ENCODE results near the gene KCNN4.

KCNN4 gene

GRCh38 chr19:43799502-43800142 lies 18.8 kb upstream of the KCNN4 start:
- in situ Hi-C loops (cut with MboI; ENCODE audit: low sequenced_read_pairs) = loop anchor here (10.0 kb wide), 1 partner anchor 365 kb away; no protein-coding TSS in a partner anchor

DNA sequence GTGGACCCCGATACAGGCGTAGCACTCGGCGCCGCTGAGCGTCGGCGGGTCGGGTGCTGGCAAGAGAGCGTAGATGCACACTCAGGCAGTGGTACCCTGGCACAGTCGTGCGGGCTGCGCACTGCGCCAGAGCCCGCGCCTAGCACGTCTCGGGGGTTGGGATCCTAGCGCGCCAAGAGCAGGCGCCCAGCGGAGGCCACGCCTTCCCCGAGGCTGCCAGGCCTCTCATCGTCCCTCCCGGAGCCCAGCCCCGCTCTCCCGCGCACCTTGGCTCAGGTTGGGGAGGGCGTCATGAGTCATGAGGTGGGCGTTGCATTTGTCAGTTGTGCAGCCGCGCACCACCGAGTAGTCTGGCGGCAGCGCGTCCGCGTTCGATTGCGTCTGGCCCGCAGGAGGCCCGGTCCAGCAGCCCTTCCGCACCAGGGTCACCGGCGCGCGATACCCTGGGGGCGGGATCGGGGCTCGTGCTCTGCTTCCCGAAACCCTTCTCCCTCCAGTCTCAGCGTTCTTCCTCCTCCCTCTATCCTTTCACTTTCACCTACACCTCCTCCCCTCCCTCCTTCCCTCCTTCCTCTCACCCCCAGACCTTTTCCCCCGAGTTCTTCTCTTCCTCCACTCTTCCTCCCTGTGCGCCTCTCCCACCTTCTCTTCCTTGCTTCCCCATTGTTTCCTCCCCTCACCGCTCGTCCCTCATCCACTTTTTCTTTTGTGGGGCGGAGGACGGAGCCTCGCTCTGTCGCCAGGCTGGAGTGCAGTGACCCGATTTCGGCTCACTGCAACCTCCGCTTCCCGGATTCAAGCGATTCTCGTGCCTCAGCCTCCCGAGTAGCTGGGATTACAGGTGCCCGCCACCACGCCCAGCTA lies 18.0 kb upstream of the KCNN4 start:
- in situ Hi-C loops (cut with MboI; ENCODE audit: low sequenced_read_pairs) = no loop called here

- in situ Hi-C loops (cut with MboI; ENCODE audit: low sequenced_read_pairs) = no loop called here
Observed at GRCh38 chr19:43798026-43798545, 17.3 kb upstream of the KCNN4 start.

DNA sequence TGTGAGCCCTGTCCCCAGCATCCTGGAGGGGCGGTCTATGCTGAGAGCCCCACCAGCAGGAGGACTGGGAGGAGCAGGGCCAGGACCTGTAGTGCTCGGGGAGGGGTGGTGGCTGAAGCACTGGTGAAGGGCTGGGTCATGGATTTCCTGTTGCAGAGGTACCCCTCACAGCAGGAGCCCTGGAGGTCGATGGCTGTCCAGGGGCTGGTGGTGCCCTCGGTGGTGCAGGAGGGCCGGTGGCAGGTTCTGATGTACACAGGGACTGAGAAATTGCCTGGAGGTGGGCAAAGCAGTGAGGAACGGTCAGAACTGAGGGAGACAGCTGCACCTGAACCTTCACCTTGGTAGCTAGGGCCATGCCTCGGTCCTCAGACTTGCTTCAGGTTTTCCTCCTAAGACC lies 16.8 kb upstream of the KCNN4 start:
- in situ Hi-C loops (cut with MboI; ENCODE audit: low sequenced_read_pairs) = no loop called here

GRCh38 chr19:43797118-43797517 lies 16.3 kb upstream of the KCNN4 start:
- in situ Hi-C loops (cut with MboI; ENCODE audit: low sequenced_read_pairs) = no loop called here

- in situ Hi-C loops (cut with MboI; ENCODE audit: low sequenced_read_pairs) = no loop called here
Observed at GRCh38 chr19:43790587-43790986, 9.8 kb upstream of the KCNN4 start.

GRCh38 chr19:43789029-43789428 lies 8.3 kb upstream of the KCNN4 start:
- in situ Hi-C loops (cut with MboI; ENCODE audit: low sequenced_read_pairs) = loop anchor here (5.0 kb wide), 1 partner anchor 42 kb away; no protein-coding TSS in a partner anchor

GRCh38 chr19:43786665-43787064 lies 5.9 kb upstream of the KCNN4 start:
- in situ Hi-C loops (cut with MboI; ENCODE audit: low sequenced_read_pairs) = loop anchor here (5.0 kb wide), 1 partner anchor 39 kb away; no protein-coding TSS in a partner anchor

- in situ Hi-C loops (cut with MboI; ENCODE audit: low sequenced_read_pairs) = loop anchor here (5.0 kb wide), 1 partner anchor 38 kb away; no protein-coding TSS in a partner anchor
Observed at GRCh38 chr19:43784981-43785808, 4.4 kb upstream of the KCNN4 start.

DNA sequence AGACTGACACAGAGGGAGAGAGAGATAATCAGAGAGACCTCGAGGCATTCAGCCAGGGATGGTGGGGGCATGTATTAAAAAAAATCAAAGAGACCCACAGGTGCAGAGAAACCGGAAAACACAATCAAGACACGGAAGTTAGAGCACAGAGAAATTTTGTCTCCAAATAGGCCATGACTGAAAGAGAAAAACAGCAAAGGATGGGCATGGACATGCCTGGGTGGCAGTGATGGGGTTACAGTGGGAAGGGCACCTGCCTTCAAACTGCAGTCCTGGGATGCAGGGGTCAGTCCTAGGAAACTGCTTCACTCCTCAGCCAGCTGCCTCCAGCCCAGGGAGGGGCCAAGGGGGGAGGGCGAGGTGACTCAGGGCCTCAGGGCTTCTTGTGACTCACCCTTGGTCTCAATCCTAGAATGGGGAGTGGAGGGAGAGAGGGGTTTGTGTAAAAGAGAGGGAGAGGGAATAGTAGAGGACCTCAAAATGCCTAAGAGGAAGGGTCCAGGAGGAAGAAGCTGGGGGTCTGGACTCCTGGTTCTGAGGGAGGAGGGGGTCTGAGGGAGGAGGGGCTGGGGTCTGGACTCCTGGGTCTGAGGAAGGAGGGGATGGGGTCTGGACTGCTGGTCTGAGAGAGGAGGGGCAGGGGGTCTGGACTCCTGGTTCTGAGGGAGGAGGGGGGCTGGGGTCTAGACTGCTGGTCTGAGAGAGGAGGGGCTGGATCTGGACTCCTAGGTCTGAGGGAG lies 3.6 kb upstream of the KCNN4 start:
- in situ Hi-C loops (cut with MboI; ENCODE audit: low sequenced_read_pairs) = no loop called here

DNA sequence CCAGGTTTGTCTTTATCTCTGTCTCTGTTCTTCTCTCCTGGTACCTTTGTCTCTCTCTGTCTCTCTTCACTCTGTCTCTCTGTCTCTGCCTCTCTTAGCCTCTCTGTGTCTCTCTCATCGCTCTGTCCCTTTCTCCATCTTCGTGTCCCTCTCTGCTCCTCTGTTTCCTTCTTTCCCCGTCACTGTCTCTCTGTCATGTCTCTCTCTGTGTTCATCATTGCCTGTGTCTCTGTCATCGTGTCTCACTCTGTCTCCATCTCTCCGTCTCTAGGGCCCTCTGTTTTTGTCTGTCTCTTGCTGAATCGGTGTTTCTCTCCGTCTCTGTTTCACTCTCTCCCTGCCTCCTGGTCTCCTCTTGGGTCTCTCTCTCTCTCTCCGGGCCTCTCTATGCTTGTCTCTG lies 2.9 kb upstream of the KCNN4 start:
- in situ Hi-C loops (cut with MboI; ENCODE audit: low sequenced_read_pairs) = no loop called here

- in situ Hi-C loops (cut with MboI; ENCODE audit: low sequenced_read_pairs) = no loop called here
Observed at GRCh38 chr19:43782689-43783231, 2.0 kb upstream of the KCNN4 start.

GRCh38 chr19:43782311-43782660 lies 1.5 kb upstream of the KCNN4 start:
- in situ Hi-C loops (cut with MboI; ENCODE audit: low sequenced_read_pairs) = no loop called here

GRCh38 chr19:43781630-43782310 lies 997 bp upstream of the KCNN4 start:
- in situ Hi-C loops (cut with MboI; ENCODE audit: low sequenced_read_pairs) = no loop called here

- in situ Hi-C loops (cut with MboI; ENCODE audit: low sequenced_read_pairs) = no loop called here
Observed at GRCh38 chr19:43779820-43780219, 953 bp downstream of the KCNN4 start.

DNA sequence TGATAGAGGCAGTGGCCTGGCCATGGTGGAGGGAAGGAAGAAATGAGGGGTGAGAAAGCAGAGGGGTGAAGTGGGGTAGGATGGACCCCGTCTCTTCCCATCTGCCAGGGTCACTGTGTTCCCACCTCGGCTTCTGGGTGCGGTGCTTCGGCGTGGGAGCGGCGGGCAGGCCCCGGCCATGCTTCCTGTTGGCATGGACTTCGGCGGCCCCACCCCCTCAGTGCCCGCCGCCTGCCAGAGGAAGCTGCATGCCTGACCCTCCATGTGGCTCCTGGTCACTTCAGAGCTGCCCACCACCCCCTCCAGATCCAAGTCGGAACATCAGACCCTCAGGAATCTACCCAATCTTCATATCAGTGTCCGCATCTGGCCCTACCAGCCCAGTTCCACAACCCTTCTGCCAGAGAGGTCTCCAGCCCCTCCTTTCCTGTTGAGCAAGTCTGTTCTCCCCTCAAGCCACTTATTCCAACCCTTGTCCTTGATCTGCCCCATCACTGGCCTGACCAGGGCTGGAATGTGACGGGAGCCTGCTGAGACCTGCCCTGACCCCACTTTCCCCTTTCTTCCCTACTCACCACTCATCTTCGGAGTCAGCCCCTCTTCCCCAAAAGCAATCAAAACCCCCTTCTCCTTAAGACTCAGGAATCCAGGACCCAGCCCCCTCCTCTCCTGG lies 1.5 kb downstream of the KCNN4 start:
- in situ Hi-C loops (cut with MboI; ENCODE audit: low sequenced_read_pairs) = no loop called here

DNA sequence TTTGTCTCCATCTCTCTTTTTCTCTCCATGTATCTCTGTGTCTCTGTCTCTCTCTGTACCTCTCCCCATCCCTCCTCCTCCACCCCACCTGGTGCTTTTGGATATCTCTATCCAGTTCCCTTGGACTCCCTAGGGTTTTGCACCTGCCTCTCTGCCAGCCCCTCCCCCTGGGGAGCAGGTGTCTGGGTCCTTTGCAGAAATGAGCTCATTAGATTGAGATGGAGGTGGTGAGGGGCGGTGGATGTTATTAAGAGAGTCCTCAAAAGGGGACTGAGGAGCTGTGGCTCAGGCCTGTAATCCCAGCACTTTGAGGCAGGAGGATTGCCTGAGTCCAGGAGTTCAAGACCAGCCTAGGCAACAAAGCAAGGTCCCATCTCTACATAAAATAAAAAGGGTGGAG lies 2.1 kb downstream of the KCNN4 start:
- in situ Hi-C loops (cut with MboI; ENCODE audit: low sequenced_read_pairs) = no loop called here

DNA sequence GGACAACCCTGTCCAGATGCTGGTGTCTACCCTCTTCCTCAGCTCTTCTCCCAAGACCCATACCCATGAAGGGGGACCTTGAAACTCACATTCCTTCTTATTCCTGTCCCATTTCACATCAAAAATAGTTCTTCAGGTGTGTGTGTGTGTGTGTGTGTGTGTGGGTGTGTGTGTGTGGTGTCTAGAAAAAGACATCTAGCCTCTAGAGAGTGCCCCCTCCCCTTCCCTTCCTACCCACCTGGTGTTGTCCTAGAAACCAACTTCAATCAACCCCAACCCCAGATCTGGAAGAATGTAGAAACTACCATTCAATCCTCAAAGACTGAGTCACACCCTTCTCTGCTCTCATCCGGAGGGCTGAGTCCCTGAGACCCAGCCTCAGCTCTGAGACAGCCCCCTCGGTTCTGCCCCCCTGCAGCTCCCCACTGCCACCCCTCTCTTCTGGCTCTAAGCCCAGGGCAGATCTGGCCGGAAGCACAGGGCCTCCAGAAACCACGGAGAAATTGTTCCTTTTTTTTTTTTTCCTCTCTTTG lies 3.5 kb downstream of the KCNN4 start:
- in situ Hi-C loops (cut with MboI; ENCODE audit: low sequenced_read_pairs) = no loop called here

GRCh38 chr19:43776286-43776685 lies 4.5 kb downstream of the KCNN4 start:
- in situ Hi-C loops (cut with MboI; ENCODE audit: low sequenced_read_pairs) = no loop called here

Measured in HL-60/S4 (cell line).